ENCODE results near the gene OR14A16. TPM values are rescaled to one million over a fixed set of nuclear protein-coding genes. Genes with fewer than 3 reads are reported as not detected.

OR14A16 gene
- total RNA-seq, 1 experiment from 2014 or later = not detected

- no peak overlapping the region for H3K4me3 Mint-ChIP-seq (ENCODE audit: unreplicated experiment)
- H3K9me3 Mint-ChIP-seq (ENCODE audit: unreplicated experiment) = no peaks in the 10 kb centered on the region
- no peaks in the 10 kb centered on the region for H3K36me3 Mint-ChIP-seq (ENCODE audit: insufficient read depth, unreplicated experiment)
- no peak for TF ChIP-seq CTCF (IDR thresholded peaks at IDR 0.05; ENCODE audit: insufficient read depth in 1 of 2, low read depth in 1 of 2, low read length in 1 of 2, severe bottlenecking in 1 of 2, unreplicated experiment in 1 of 2)
- no peaks in the 10 kb centered on the region for H3K27me3 Mint-ChIP-seq (ENCODE audit: insufficient read depth, unreplicated experiment)
- Histone ChIP-seq H3K27me3 (replicated peaks; ENCODE audit: control insufficient read depth, insufficient read depth, low read length) (no peaks in the 10 kb centered on the region), H3K4me1 (no peaks in the 10 kb centered on the region), H3K9me3 (no peaks in the 10 kb centered on the region), H3K4me3 (ENCODE audit: low read depth, low read length) (no peak overlapping the region), H3K36me3 (ENCODE audit: control insufficient read depth, insufficient read depth, low read length) (no peaks in the 10 kb centered on the region)
- intact Hi-C loops (cut with micrococcal nuclease; ENCODE audit: unreplicated experiment) = no loop called here
- no peak for DNase-seq
- CTCF ChIA-PET = no interaction called here
- BruUV-seq (replicated peaks) = no TSS peak
- H3K27ac Mint-ChIP-seq (ENCODE audit: unreplicated experiment) = no peak overlapping the region
- POLR2A ChIA-PET = no interaction called here
- H3K4me1 Mint-ChIP-seq (ENCODE audit: low read depth, unreplicated experiment) = no peaks in the 10 kb centered on the region
These were observed 1.9 kb downstream of the OR14A16 start for GRCh38 chr1:247822060-247822459.

- intact Hi-C loops (cut with micrococcal nuclease; ENCODE audit: unreplicated experiment) = no loop called here
These were observed 11.3 kb downstream of the OR14A16 start for GRCh38 chr1:247812637-247813036.

GRCh38 chr1:247797518-247797917 is 26.4 kb downstream of the OR14A16 start:
- ChIA-PET CTCF (no interaction called here), POLR2A (no interaction called here)
- Histone ChIP-seq H3K27me3 (replicated peaks; ENCODE audit: control insufficient read depth, insufficient read depth, low read length) (no peaks in the 10 kb centered on the region), H3K4me3 (ENCODE audit: low read depth, low read length) (no peak overlapping the region), H3K36me3 (ENCODE audit: control insufficient read depth, insufficient read depth, low read length) (no peaks in the 10 kb centered on the region), H3K9me3 (peaks cover 5% of the 10 kb centered on the region), H3K4me1 (no peaks in the 10 kb centered on the region)
- no peak overlapping the region for H3K4me3 Mint-ChIP-seq (ENCODE audit: unreplicated experiment)
- H3K9me3 Mint-ChIP-seq (ENCODE audit: unreplicated experiment) = no peaks in the 10 kb centered on the region
- no peaks in the 10 kb centered on the region for H3K4me1 Mint-ChIP-seq (ENCODE audit: low read depth, unreplicated experiment)
- intact Hi-C loops (cut with micrococcal nuclease; ENCODE audit: unreplicated experiment) = no loop called here
- H3K27ac Mint-ChIP-seq (ENCODE audit: unreplicated experiment) = no peak overlapping the region
- DNase-seq = no peak
- H3K27me3 Mint-ChIP-seq (ENCODE audit: insufficient read depth, unreplicated experiment) = no peaks in the 10 kb centered on the region
- H3K36me3 Mint-ChIP-seq (ENCODE audit: insufficient read depth, unreplicated experiment) = no peaks in the 10 kb centered on the region
- BruUV-seq (replicated peaks) = no TSS peak
- no peak for TF ChIP-seq CTCF (IDR thresholded peaks at IDR 0.05; ENCODE audit: insufficient read depth in 1 of 2, low read depth in 1 of 2, low read length in 1 of 2, severe bottlenecking in 1 of 2, unreplicated experiment in 1 of 2)

More at GRCh38 chr1:247812637-247813036, 11.3 kb downstream of the OR14A16 start:
- ChIA-PET POLR2A (no interaction called here), CTCF (no interaction called here)
- H3K9me3 Mint-ChIP-seq (ENCODE audit: unreplicated experiment) = peaks cover 8% of the 10 kb centered on the region
- no peak overlapping the region for H3K27ac Mint-ChIP-seq (ENCODE audit: unreplicated experiment)
- H3K4me3 Mint-ChIP-seq (ENCODE audit: unreplicated experiment) = no peak overlapping the region
- H3K36me3 ChIP-seq (ENCODE audit: control insufficient read depth, insufficient read depth, low read length) = no peaks in the 10 kb centered on the region
- no TSS peak for BruUV-seq (replicated peaks)
- H3K9me3 ChIP-seq = no peaks in the 10 kb centered on the region
- no peaks in the 10 kb centered on the region for H3K27me3 Mint-ChIP-seq (ENCODE audit: insufficient read depth, unreplicated experiment)
- TF ChIP-seq CTCF (IDR thresholded peaks at IDR 0.05; ENCODE audit: insufficient read depth in 1 of 2, low read depth in 1 of 2, low read length in 1 of 2, severe bottlenecking in 1 of 2, unreplicated experiment in 1 of 2) = no peak
- H3K4me1 Mint-ChIP-seq (ENCODE audit: low read depth, unreplicated experiment) = no peaks in the 10 kb centered on the region
- H3K4me3 ChIP-seq (ENCODE audit: low read depth, low read length) = no peak overlapping the region
- H3K4me1 ChIP-seq = no peaks in the 10 kb centered on the region
- no peaks in the 10 kb centered on the region for H3K27me3 ChIP-seq (replicated peaks; ENCODE audit: control insufficient read depth, insufficient read depth, low read length)
- no peak for DNase-seq
- H3K36me3 Mint-ChIP-seq (ENCODE audit: insufficient read depth, unreplicated experiment) = no peaks in the 10 kb centered on the region

All from Caco-2 (cell line).